OCI-LY7 (cell line): ENCODE measurements around the gene ATAD3B. TPM values are rescaled to one million over a fixed set of nuclear protein-coding genes. Genes with fewer than 3 reads are reported as not detected.
"Not testable (repeated sequence)": the region's sequence is repeated elsewhere in the genome, so short reads cannot be mapped to it uniquely, and the experiment has no call there.

Experiments used
- BruUV-seq: library from RNA; stranded (reverse); fragments of 400-500 nt; replicated peaks from 2 replicates; lab custom pipeline; 2021; lab: Mats Ljungman, UMichigan
- CTCF ChIA-PET: fragments of 300-600 bp; sonication (Branson Sonifier 250); formaldehyde crosslinking; loops from one replicate; lab custom pipeline; 2022; ENCODE audit warnings: antibody characterized with exemption; ENCODE audit not compliant: unreplicated experiment; lab: Charles Lee
- POLR2A ChIA-PET: fragments of 300-600 bp; sonication (Branson Sonifier 250); formaldehyde crosslinking; loops from one replicate; lab custom pipeline; 2022; ENCODE audit warnings: antibody characterized with exemption; lab: Charles Lee
- DNase-seq: peaks from one replicate; pipeline ENCODE4 v3.0.0-alpha.2; 2015; ENCODE audit warnings: low spot score
- H2AFZ ChIP-seq: fragments of 200-600 bp; sonication (generic), shearing (Covaris generic); 2 replicates; pipeline ENCODE4 v1.6.1; 2014; ENCODE audit warnings: mild to moderate bottlenecking, antibody characterized with exemption, low read length, moderate library complexity
- H3K27ac ChIP-seq: fragments of 200-600 bp; sonication (generic); 2 replicates; pipeline ENCODE4 v1.5.1; 2014; ENCODE audit warnings: mixed run types, low read depth, mild to moderate bottlenecking, moderate library complexity, low read length, inconsistent platforms; ENCODE audit not compliant: poor library complexity, severe bottlenecking
- H3K36me3 ChIP-seq: fragments of 200-600 bp; sonication (generic); 2 replicates; pipeline ENCODE4 v1.6.1; 2014; ENCODE audit warnings: mild to moderate bottlenecking, antibody characterized with exemption, low read length, moderate library complexity, mixed read lengths; ENCODE audit not compliant: insufficient read depth
- H3K4me1 ChIP-seq: fragments of 200-600 bp; sonication (generic); 2 replicates; pipeline ENCODE4 v1.5.1; 2014; ENCODE audit warnings: mild to moderate bottlenecking, low read length; ENCODE audit not compliant: insufficient read depth, poor library complexity, severe bottlenecking
- H3K4me2 ChIP-seq: fragments of 200-600 bp; sonication (generic); 2 replicates; pipeline ENCODE4 v1.6.1; 2014; ENCODE audit warnings: mild to moderate bottlenecking, low read length
- H3K4me3 ChIP-seq: fragments of 200-600 bp; sonication (generic); 2 replicates; pipeline ENCODE4 v1.5.1; 2014; ENCODE audit warnings: mild to moderate bottlenecking, low read depth, low read length; ENCODE audit not compliant: poor library complexity, severe bottlenecking
- H3K79me2 ChIP-seq: fragments of 200-600 bp; sonication (generic); 2 replicates; pipeline ENCODE4 v1.6.1; 2016; ENCODE audit warnings: low read depth, mild to moderate bottlenecking, low read length, moderate library complexity, mixed read lengths; ENCODE audit not compliant: insufficient read depth
- H3K9me2 ChIP-seq: fragments of 200-600 bp; sonication (generic); 2 replicates; pipeline ENCODE4 v1.6.1; 2016; ENCODE audit warnings: mild to moderate bottlenecking, low read length, mixed read lengths; ENCODE audit not compliant: insufficient read depth
- H3K9me3 ChIP-seq: fragments of 200-600 bp; sonication (generic); 2 replicates; pipeline ENCODE4 v1.6.1; 2014; ENCODE audit warnings: mild to moderate bottlenecking, mixed run types, low read length, mixed read lengths
- H4K20me1 ChIP-seq: fragments of 200-600 bp; sonication (generic); 2 replicates; pipeline ENCODE4 v1.6.1; 2014; ENCODE audit warnings: mild to moderate bottlenecking, antibody characterized with exemption, low read length, moderate library complexity, mixed read lengths; ENCODE audit not compliant: insufficient read depth
- CTCF ChIP-seq: fragments of 200-600 bp; sonication (generic); conservative IDR thresholded peaks from 2 replicates; pipeline ENCODE4 v1.5.1; 2014; ENCODE audit warnings: mild to moderate bottlenecking, antibody characterized with exemption, low read length, moderate library complexity, mixed read lengths
- EZH2phosphoT487 ChIP-seq: fragments of 200-600 bp; sonication (generic); IDR thresholded peaks from 2 replicates; pipeline ENCODE4 v1.6.1; 2018; ENCODE audit warnings: low read depth, borderline replicate concordance, mild to moderate bottlenecking, mixed run types, antibody characterized with exemption, low read length, moderate library complexity, mixed read lengths
- intact Hi-C: fragments of 100-400 bp; cut with micrococcal nuclease; formaldehyde crosslinking; loops from one replicate; pipeline ENCODE4 v1.10.0; 2022; ENCODE audit not compliant: unreplicated experiment
- total RNA-seq, 2 experiments: library from RNA; depleted of rRNA in 1 of 2; stranded (reverse); fragments of >200 nt in 1 of 2; shearing (Covaris generic) in 1 of 2; gene quantifications; 2 replicates each; pipeline ENCODE4 v1.2.3, GENCODE V29; 2014 to 2022

ATAD3B gene
- total RNA-seq, 2 experiments from 2014 or later, result 54.9 to 62.4 TPM

- ChIA-PET CTCF (no interaction called here), POLR2A (no interaction called here)
- Histone ChIP-seq H3K36me3 (peaks cover 73% of the 10 kb centered on the region), H3K4me1 (no peaks in the 10 kb centered on the region), H3K4me2 (no peak overlapping the region), H3K79me2 (no peaks in the 10 kb centered on the region), H4K20me1 (no peaks in the 10 kb centered on the region), H3K9me3 (0 out of 2 replicates have a peak, but pooled peaks cover 4% of the 10 kb centered on the region), H3K9me2 (no peaks in the 10 kb centered on the region), H3K27ac (no peak overlapping the region), H2AFZ (no peak overlapping the region), H3K4me3 (no peak overlapping the region)
- no peak for DNase-seq
- TF ChIP-seq CTCF (no peak), EZH2phosphoT487 (no peak)
- intact Hi-C loops, result no loop called here
- no TSS peak for BruUV-seq
These were observed 57.8 kb downstream of the ATAD3B start for GRCh38 chr1:1529321-1529720.

GRCh38 chr1:1529936-1530335, 58.4 kb downstream of the ATAD3B start:
- Histone ChIP-seq H3K9me3 (0 out of 2 replicates have a peak, but pooled peaks cover 4% of the 10 kb centered on the region), H3K4me2 (no peak overlapping the region), H4K20me1 (no peaks in the 10 kb centered on the region), H3K4me3 (no peak overlapping the region), H3K9me2 (no peaks in the 10 kb centered on the region), H3K27ac (no peak overlapping the region), H2AFZ (no peak overlapping the region), H3K79me2 (no peaks in the 10 kb centered on the region), H3K36me3 (peaks cover 74% of the 10 kb centered on the region), H3K4me1 (no peaks in the 10 kb centered on the region)
- no TSS peak for BruUV-seq
- TF ChIP-seq EZH2phosphoT487 (no peak), CTCF (no peak)
- no peak for DNase-seq
- ChIA-PET POLR2A (no interaction called here), CTCF (no interaction called here)
- intact Hi-C loops, result no loop called here

GRCh38 chr1:1531947-1532346, 60.4 kb downstream of the ATAD3B start:
- CTCF ChIA-PET, result no interaction called here
- POLR2A ChIA-PET, result no interaction called here
- H3K9me2 ChIP-seq, result no peaks in the 10 kb centered on the region
- H4K20me1 ChIP-seq, result no peaks in the 10 kb centered on the region
- 0 out of 2 replicates have a peak, but pooled peaks cover 4% of the 10 kb centered on the region for H3K9me3 ChIP-seq
- no peaks in the 10 kb centered on the region for H3K4me1 ChIP-seq
- no peak overlapping the region for H3K27ac ChIP-seq
- no peak overlapping the region for H2AFZ ChIP-seq
- TF ChIP-seq CTCF, result no peak
- no peak for TF ChIP-seq EZH2phosphoT487
- BruUV-seq, result no TSS peak
- H3K4me2 ChIP-seq, result no peak overlapping the region
- peaks cover 60% of the 10 kb centered on the region for H3K36me3 ChIP-seq
- intact Hi-C loops, result no loop called here
- no peaks in the 10 kb centered on the region for H3K79me2 ChIP-seq
- no peak overlapping the region for H3K4me3 ChIP-seq
- DNase-seq, result no peak

GRCh38 chr1:1533176-1533893, 61.8 kb downstream of the ATAD3B start:
- H3K4me1 ChIP-seq, H3K79me2 ChIP-seq, H3K9me2 ChIP-seq, H3K4me2 ChIP-seq, CTCF ChIA-PET, H3K4me3 ChIP-seq, H3K9me3 ChIP-seq, H3K27ac ChIP-seq, POLR2A ChIA-PET, DNase-seq, H4K20me1 ChIP-seq, intact Hi-C loops, H2AFZ ChIP-seq, BruUV-seq: not testable (repeated sequence)
- peaks cover 47% of the 10 kb centered on the region for H3K36me3 ChIP-seq
